Large intestine (tissue), 3 donors: ENCODE data around the gene CFAP97. TPM values are rescaled to one million over a fixed set of nuclear protein-coding genes. Genes with fewer than 3 reads are reported as not detected.
"Not testable (repeated sequence)": the region's sequence is repeated elsewhere in the genome, so short reads cannot be mapped to it uniquely, and the experiment has no call there.

Experiments used
- DNase-seq, 2 donors: peaks; one replicate each; pipeline versions ENCODE4 v3.0.0 to v3.0.0-alpha.2; 2013
- H3K27ac ChIP-seq: one replicate; pipeline ENCODE4 v1.5.1; 2013; ENCODE audit warnings: low read length
- H3K27me3 ChIP-seq: 2 replicates; pipeline ENCODE4 v1.6.1; 2013; ENCODE audit warnings: low read length; ENCODE audit not compliant: control insufficient read depth, insufficient read depth
- H3K36me3 ChIP-seq: 2 replicates; pipeline ENCODE4 v1.6.1; 2013; ENCODE audit warnings: low read length; ENCODE audit not compliant: control insufficient read depth, insufficient read depth
- H3K4me1 ChIP-seq: one replicate; pipeline ENCODE4 v1.6.1; 2013; ENCODE audit warnings: low read length; ENCODE audit not compliant: control insufficient read depth, insufficient read depth
- H3K4me3 ChIP-seq: one replicate; pipeline ENCODE4 v1.5.1; 2013; ENCODE audit warnings: low read length
- H3K9me3 ChIP-seq: one replicate; pipeline ENCODE4 v1.6.1; 2013; ENCODE audit warnings: mild to moderate bottlenecking, low read depth, low read length, moderate library complexity; ENCODE audit not compliant: control insufficient read depth
- WGBS: methylation state at CpG from one replicate; pipeline ENCODE4 v1.1.5; 2013; ENCODE audit warnings: low lambda C conversion rate; ENCODE audit not compliant: insufficient coverage; 5-methylcytosine and 5-hydroxymethylcytosine counted together
- polyA plus RNA-seq: library from polyadenylated mRNA; unstranded; fragments of 120-200 nt; gene quantifications from one replicate; pipeline ENCODE4 v1.2.1, GENCODE V29; 2013

Gene CFAP97
- polyA plus RNA-seq, 1 donor: 27.4 TPM

- H3K9me3 ChIP-seq: peaks cover 9% of the 10 kb centered on the region
- WGBS: 67% methylated on average over 1 of the region's 3 CpGs
- no peak overlapping the region for H3K4me3 ChIP-seq
- no peaks in the 10 kb centered on the region for H3K4me1 ChIP-seq
- no peaks in the 10 kb centered on the region for H3K36me3 ChIP-seq
- H3K27ac ChIP-seq: no peak overlapping the region
- no peak for DNase-seq
- peaks cover 46% of the 10 kb centered on the region for H3K27me3 ChIP-seq
These were observed 79.8 kb downstream of the CFAP97 start for GRCh38 chr4:185124006-185124405.

- no peaks in the 10 kb centered on the region for H3K4me1 ChIP-seq
- no peak overlapping the region for H3K4me3 ChIP-seq
- WGBS: no CpG with 5 or more reads among the region's 6 CpGs
- peaks cover 5% of the 10 kb centered on the region for H3K9me3 ChIP-seq
- H3K27me3 ChIP-seq: peaks cover 34% of the 10 kb centered on the region
- no peaks in the 10 kb centered on the region for H3K36me3 ChIP-seq
- no peak overlapping the region for H3K27ac ChIP-seq
- no peak for DNase-seq
These were observed 81.0 kb downstream of the CFAP97 start for GRCh38 chr4:185122681-185123345.

- Histone ChIP-seq H3K27me3 (peaks cover 18% of the 10 kb centered on the region), H3K4me3 (no peak overlapping the region), H3K27ac (no peak overlapping the region), H3K4me1 (peaks cover 3% of the 10 kb centered on the region), H3K9me3 (no peaks in the 10 kb centered on the region), H3K36me3 (no peaks in the 10 kb centered on the region)
- WGBS: 60% methylated on average over 1 of the region's 6 CpGs
- no peak for DNase-seq
These were observed 83.2 kb downstream of the CFAP97 start for GRCh38 chr4:185120631-185120946.

GRCh38 chr4:185119927-185120630 is 83.7 kb downstream of the CFAP97 start:
- no peak overlapping the region for H3K4me3 ChIP-seq
- peaks cover 3% of the 10 kb centered on the region for H3K4me1 ChIP-seq
- H3K9me3 ChIP-seq: no peaks in the 10 kb centered on the region
- H3K36me3 ChIP-seq: no peaks in the 10 kb centered on the region
- WGBS: no CpG with 5 or more reads among the region's 3 CpGs
- H3K27me3 ChIP-seq: peaks cover 16% of the 10 kb centered on the region
- no peak overlapping the region for H3K27ac ChIP-seq
- no peak for DNase-seq

- H3K4me3 ChIP-seq, DNase-seq, H3K27ac ChIP-seq, H3K4me1 ChIP-seq, H3K9me3 ChIP-seq, H3K36me3 ChIP-seq: not testable (repeated sequence)
- peaks cover 13% of the 10 kb centered on the region for H3K27me3 ChIP-seq
- WGBS: no CpG with 5 or more reads among the region's 5 CpGs
These were observed 84.3 kb downstream of the CFAP97 start for GRCh38 chr4:185119467-185119866.

GRCh38 chr4:185118876-185119275 is 84.9 kb downstream of the CFAP97 start:
- peaks cover 3% of the 10 kb centered on the region for H3K4me1 ChIP-seq
- no peak for DNase-seq
- H3K4me3 ChIP-seq: no peak overlapping the region
- H3K36me3 ChIP-seq: no peaks in the 10 kb centered on the region
- no peak overlapping the region for H3K27ac ChIP-seq
- 80% methylated on average over 1 of the region's 7 CpGs for WGBS
- H3K9me3 ChIP-seq: no peaks in the 10 kb centered on the region
- H3K27me3 ChIP-seq: peaks cover 13% of the 10 kb centered on the region

- Histone ChIP-seq H3K27ac (no peak overlapping the region), H3K27me3 (peaks cover 5% of the 10 kb centered on the region), H3K4me3 (no peak overlapping the region), H3K4me1 (peaks cover 3% of the 10 kb centered on the region), H3K9me3 (no peaks in the 10 kb centered on the region), H3K36me3 (no peaks in the 10 kb centered on the region)
- 80% methylated on average over 1 of the region's 7 CpGs for WGBS
- DNase-seq: no peak
These were observed 86.4 kb downstream of the CFAP97 start for GRCh38 chr4:185117300-185117934.

- peak; percentile 64 to 83 for DNase-seq
- Histone ChIP-seq H3K36me3 (no peaks in the 10 kb centered on the region), H3K4me1 (peaks cover 3% of the 10 kb centered on the region), H3K27me3 (peaks cover 5% of the 10 kb centered on the region), H3K27ac (no peak overlapping the region), H3K9me3 (no peaks in the 10 kb centered on the region), H3K4me3 (no peak overlapping the region)
- no CpG with 5 or more reads among the region's 9 CpGs for WGBS
These were observed 88.0 kb downstream of the CFAP97 start for GRCh38 chr4:185115827-185116232.

- Histone ChIP-seq H3K36me3 (no peaks in the 10 kb centered on the region), H3K27me3 (no peaks in the 10 kb centered on the region), H3K9me3 (no peaks in the 10 kb centered on the region), H3K27ac (no peak overlapping the region), H3K4me1 (peaks cover 3% of the 10 kb centered on the region), H3K4me3 (no peak overlapping the region)
- DNase-seq: no peak
- WGBS: 89% methylated on average over 1 of the region's 2 CpGs
These were observed 90.5 kb downstream of the CFAP97 start for GRCh38 chr4:185113340-185113739.

GRCh38 chr4:185112104-185112503 is 91.7 kb downstream of the CFAP97 start:
- H3K4me1 ChIP-seq: peaks cover 3% of the 10 kb centered on the region
- no peak overlapping the region for H3K27ac ChIP-seq
- no peak overlapping the region for H3K4me3 ChIP-seq
- no peaks in the 10 kb centered on the region for H3K36me3 ChIP-seq
- WGBS: no CpG with 5 or more reads among the region's 2 CpGs
- H3K9me3 ChIP-seq: no peaks in the 10 kb centered on the region
- no peak for DNase-seq
- H3K27me3 ChIP-seq: no peaks in the 10 kb centered on the region
